Anterior cingulate cortex (tissue), 58 donors: ENCODE measurements around the gene DPP9.

Source experiments
- DNase-seq, 58 donors: peaks; one replicate each; lab custom pipeline; 2025; lab: John Stamatoyannopoulos, UW

The DPP9 gene

GRCh38 chr19:4713384-4713951 lies 10.2 kb downstream of the DPP9 start:
- DNase-seq = no peak

- DNase-seq = no peak
These were observed 10.9 kb downstream of the DPP9 start for GRCh38 chr19:4712771-4713170.

- no peak for DNase-seq
These were observed 12.4 kb downstream of the DPP9 start for GRCh38 chr19:4711211-4711610.

DNA sequence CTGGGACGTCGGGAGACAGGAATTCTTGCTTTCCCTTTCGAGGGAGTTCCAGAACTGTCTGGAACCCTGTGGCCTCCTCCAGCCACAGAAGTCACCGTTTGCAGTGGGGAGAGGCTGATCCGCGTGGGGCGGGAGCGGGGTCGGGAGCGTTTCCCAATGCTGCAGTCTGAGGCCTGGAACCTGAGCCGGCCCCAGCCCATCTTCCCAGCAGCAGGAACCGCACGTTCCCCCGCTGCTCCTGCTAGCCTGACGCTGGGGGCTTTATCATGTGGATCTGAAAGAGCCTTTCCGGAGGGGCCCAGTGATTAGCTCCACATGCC lies 13.4 kb downstream of the DPP9 start:
- no peak for DNase-seq

- DNase-seq = no peak
These were observed 14.0 kb downstream of the DPP9 start for GRCh38 chr19:4709440-4710280.

DNA sequence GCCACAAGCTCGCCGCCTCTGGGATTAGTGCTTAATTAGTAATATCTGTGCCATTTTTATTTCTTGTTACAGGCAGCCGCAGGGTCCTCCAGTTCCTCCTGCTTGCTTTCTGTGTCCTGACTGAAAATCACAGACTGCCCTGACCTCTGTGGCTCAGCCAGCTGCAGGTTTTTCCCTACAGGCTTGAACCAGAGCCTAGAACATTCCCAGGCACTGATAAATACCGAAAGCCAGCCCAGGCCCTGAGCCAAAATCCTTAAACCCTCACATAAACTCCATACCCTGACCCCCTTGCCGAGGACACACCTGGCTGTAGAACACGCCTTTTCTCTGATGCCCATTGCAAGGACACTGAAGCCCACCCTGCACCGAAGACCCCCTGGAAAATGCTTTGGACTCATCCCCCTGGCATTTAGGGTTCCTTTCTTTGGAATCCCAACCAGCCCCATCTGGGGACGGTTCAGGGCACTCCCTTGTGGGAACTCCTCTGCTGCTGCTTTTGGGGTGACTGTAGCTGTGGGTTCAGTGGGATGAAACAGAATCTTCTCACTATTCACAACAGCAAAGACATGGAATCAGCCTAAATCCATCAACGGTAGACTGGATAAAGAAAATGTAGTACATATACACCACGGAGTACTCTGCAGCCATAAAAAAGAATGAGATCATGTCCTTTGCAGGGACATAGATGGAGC lies 15.5 kb downstream of the DPP9 start:
- DNase-seq = no peak

GRCh38 chr19:4707322-4707721 lies 16.3 kb downstream of the DPP9 start:
- no peak for DNase-seq

GRCh38 chr19:4705413-4706131 lies 18.1 kb downstream of the DPP9 start:
- no peak for DNase-seq

- no peak for DNase-seq
These were observed 19.3 kb downstream of the DPP9 start for GRCh38 chr19:4704317-4704673.

DNA sequence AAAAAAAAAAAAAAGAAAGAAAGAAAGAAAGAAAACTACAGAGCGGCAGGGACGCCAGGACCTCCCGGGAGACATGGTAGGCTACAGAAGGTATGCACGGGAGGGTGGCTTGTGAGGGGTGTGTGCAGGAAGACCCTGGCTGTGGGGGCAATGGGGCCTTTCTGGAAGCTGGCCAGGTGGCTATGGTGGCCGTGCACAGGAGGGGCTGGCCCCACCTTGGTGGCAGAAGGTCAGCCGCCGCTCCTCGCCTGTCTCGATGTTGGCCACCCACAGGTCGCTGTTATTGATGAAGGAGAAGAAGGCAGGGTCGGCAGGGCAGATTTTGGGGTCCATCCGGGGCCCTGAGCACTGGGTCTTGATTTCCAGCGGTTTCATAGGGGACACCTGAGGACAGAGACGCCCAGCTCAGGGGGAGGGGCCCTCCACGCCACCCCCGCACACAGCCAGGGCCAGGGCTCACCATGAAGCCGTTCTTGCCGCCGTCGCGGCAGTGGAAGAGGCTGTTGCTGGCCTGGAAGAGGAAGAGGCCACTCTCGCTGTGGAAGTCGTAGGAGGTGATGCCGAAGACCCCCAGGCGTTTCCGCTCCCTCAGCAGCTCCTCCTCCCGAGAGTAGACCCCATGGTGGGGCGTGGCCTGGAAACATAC lies 19.8 kb downstream of the DPP9 start:
- no peak for DNase-seq

DNA sequence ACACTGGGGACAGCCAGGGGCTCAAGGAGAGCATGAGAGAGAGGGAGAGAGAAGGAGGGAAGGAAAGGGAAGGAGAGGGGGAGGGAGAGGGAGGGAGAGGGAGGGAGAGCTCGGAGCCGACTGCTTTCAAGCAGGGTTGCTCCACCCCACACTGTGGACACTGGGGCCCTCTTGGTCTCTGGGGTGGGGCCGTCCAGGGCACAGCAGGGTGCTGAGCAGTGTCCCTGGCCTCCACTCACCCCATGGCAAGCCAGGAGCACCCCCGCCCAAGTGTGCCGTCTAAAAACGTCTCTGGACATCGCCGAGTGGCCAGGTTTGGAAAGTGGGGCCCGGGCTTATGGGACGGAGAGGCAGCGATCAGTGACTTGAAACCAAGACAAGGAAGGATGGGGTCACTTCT lies 20.9 kb downstream of the DPP9 start:
- no peak for DNase-seq

- no peak for DNase-seq
These were observed 22.1 kb downstream of the DPP9 start for GRCh38 chr19:4701557-4701956.

DNA sequence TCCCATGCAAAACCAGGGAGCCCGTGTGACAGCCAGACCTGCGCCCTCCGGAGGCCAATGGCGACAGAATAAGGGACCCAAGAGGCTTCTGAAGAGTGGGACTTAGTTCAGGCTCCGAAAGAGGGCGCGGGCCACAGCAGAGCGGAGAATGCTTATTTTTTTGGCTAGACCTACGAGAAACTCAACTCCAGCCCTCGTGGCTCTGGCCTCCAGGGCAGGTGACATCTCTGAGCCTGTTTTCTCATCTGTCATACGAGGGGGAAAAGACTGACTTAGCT lies 23.0 kb downstream of the DPP9 start:
- no peak for DNase-seq

- DNase-seq = no peak
These were observed 23.6 kb downstream of the DPP9 start for GRCh38 chr19:4699826-4700692.

- no peak for DNase-seq
These were observed 26.3 kb downstream of the DPP9 start for GRCh38 chr19:4697304-4697703.

DNA sequence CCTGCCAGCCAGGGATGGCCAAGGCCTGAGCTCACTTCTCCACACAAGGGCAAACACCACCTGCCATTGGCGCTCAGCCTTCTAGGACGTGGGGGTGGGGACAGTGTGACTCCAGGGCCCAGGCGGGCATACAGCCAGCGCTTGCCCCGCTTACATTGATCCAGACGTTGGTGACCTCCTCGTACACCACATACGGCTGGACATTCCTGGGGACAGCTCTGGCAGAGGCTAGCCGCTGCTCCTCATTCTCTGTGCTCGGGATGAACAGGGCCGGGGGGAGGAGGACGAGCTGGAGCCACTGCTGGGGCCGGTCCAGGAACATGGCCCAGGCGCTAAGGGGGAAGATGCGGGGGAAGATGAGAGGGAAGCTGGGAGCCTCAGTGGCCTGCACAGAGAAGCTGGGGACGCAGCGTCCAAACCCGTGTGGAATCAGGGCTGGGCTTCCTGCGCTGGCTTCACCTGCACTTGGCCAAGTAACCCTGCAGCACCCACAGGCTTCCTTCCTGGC lies 28.4 kb downstream of the DPP9 start:
- peak in 14 of 58 donors; percentile 13 to 70 (median 21) for DNase-seq

GRCh38 chr19:4694211-4694987 lies 29.2 kb downstream of the DPP9 start:
- DNase-seq = peak in 52 of 58 donors; percentile 5 to 80 (median 51)

GRCh38 chr19:4693471-4694121 lies 30.0 kb downstream of the DPP9 start:
- no peak for DNase-seq

- no peak for DNase-seq
These were observed 30.6 kb downstream of the DPP9 start for GRCh38 chr19:4693078-4693350.
